NCI-H69 (cell line): ENCODE data around the gene SMG5.

Source experiments
- DNase-seq: peaks from one replicate; lab custom pipeline; 2025; lab: John Stamatoyannopoulos, UW

SMG5 gene

GRCh38 chr1:156214024-156214748 lies 68.4 kb downstream of the SMG5 start:
- DNase-seq: peak; percentile 23

DNA sequence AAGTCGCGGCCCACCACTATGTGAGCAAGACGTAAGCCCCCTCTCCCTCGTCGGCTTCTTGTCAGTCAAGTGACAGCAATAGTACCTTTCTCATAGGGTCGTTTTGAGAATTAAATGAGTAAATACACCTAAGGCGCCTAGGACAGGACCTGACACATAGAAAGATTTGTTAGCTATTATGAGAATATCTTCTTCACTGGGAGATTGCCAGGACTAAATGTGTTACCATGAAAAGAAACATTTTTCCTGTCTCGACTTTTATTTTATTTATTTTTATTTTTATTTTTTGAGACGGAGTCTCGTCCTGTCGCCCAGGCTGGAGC lies 69.0 kb downstream of the SMG5 start:
- DNase-seq: no peak

DNA sequence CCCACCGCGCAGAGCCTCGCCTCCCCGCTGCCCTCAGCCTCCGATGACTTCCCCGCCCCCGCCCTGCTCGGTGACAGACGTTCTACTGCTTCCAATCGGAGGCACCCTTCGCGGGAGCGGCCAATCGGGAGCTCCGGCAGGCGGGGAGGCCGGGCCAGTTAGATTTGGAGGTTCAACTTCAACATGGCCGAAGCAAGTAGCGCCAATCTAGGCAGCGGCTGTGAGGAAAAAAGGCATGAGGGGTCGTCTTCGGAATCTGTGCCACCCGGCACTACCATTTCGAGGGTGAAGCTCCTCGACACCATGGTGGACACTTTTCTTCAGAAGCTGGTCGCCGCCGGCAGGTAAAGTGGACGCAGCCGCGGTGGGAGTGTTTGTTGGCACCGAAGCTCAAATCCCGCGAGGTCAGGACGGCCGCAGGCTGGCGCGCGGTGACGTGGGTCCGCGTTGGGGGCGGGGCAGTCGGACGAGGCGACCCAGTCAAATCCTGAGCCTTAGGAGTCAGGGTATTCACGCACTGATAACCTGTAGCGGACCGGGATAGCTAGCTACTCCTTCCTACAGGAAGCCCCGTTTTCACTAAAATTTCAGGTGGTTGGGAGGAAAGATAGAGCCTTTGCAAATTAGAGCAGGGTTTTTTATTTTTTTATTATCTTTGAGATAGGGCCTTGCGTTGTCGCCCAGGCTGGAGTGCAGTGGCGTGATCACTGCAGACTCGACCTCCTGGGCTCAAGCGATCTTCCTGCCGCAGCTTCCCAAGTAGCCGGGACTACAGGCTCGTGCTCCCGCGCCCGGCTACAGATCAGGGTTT lies 69.6 kb downstream of the SMG5 start, which contains the start of gene PMF1:
Gene PMF1, plus strand, starts transcription at position 175 of the 811 bp plus-strand sequence. Its CDS starts 9 bp downstream, at position 184.
- peak; percentile 99 for DNase-seq

- no peak for DNase-seq
Observed at GRCh38 chr1:156212130-156212529, 70.5 kb downstream of the SMG5 start.

DNA sequence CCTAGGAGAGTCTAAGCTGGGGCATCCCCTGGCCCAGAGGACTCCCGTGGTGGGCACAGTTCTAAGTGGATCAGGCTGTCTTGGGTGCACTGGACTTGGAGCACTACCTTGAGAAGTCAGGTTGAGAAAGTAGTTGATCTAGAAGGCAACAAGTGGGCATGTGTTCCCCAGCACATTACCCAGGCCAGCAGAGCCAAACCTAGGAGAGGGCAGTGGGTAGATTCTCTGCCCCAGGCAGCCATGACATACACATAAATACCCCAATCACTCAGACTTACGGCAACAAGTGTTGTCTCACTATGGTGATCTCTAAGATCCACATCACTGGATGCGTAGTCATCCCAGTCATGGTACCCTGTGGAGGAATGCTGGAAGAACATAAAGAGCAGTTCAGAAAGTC lies 71.4 kb downstream of the SMG5 start:
- DNase-seq: no peak

GRCh38 chr1:156204686-156205085 lies 77.9 kb downstream of the SMG5 start:
- no peak for DNase-seq

GRCh38 chr1:156203331-156203730 lies 79.3 kb downstream of the SMG5 start:
- no peak for DNase-seq

GRCh38 chr1:156200044-156200443 lies 82.6 kb downstream of the SMG5 start:
- no peak for DNase-seq
